Fibroblast of the conjunctiva (primary cell): Measurements from ENCODE around the gene GABRR1.
"Not testable (repeated sequence)": the region's sequence is repeated elsewhere in the genome, so short reads cannot be mapped to it uniquely, and the experiment has no call there.

Experiments used
- DNase-seq: peaks from one replicate; pipeline ENCODE4 v3.0.0-alpha.2; 2010; ENCODE audit warnings: low read depth

Gene GABRR1

GRCh38 chr6:89154131-89154530 lies 63.0 kb downstream of the GABRR1 start:
- no peak for DNase-seq

DNA sequence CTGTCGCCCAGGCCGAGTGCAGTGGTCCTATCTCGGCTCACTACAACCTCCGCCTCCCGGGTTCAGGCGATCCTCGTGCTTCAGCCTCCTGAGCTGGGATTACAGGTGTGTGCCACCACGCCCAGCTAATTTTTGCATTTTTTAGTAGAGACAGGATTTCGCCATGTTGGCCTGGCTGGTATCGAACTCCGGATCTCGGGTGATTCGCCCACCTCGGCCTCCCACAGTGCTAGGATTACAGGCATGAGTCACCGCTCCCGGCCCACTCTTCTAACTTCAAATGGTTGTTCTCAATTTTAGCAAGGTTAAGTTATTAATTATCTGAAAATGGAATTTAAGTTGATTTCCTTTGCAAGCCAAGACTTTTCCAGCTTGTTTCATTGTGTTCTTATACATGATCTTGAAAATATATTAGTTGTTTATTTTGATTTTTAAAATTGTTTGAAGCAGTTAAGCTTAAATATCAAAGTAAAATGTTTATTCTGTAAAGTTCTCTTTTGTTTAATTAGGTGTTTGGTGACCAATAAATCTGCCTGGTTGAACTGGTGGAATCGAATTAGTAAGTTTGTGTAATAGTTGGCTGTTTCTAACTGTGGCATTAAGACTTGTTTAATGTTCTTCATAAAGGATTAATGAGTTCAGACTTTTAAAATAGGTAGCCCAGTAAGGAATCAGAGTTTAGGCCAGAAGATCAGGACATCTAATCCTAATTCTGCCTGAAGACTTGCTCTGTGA lies 69.0 kb downstream of the GABRR1 start:
- no peak for DNase-seq

- DNase-seq = no peak
Measured at GRCh38 chr6:89146718-89147700, 70.1 kb downstream of the GABRR1 start.

DNA sequence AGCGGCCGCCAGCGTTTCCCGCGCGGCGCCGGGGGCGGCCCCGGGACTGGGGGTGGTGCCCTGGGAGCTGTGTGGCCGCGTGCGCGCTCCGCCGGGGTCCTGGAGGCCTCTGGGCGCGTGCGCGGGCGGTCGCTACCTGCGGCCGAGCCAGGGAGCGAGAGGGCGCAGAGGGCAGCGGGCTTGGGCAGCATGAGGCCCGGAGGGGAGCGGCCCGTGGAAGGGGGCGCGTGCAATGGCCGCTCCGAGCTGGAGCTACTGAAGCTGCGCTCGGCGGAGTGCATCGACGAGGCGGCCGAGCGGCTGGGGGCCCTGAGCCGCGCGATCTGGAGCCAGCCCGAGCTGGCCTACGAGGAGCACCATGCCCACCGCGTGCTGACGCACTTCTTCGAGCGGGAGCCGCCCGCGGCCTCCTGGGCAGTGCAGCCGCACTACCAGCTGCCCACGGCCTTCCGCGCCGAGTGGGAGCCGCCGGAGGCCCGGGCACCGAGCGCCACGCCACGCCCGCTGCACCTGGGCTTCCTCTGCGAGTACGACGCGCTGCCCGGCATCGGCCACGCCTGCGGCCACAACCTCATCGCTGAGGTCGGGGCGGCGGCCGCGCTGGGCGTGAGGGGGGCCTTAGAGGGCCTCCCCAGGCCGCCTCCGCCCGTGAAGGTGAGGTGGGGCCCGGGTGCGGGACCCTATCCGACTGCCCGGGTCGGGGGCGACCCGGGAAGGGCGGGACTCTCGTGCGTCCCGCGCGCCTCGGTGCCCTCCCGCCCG lies 71.0 kb downstream of the GABRR1 start, which contains the start of gene PM20D2:
PM20D2 (plus strand) TSS at position 100 of the 762 bp plus-strand sequence; CDS start at position 190, 90 bp downstream.
- DNase-seq = no peak

- no peak for DNase-seq
Measured at GRCh38 chr6:89145091-89145955, 71.8 kb downstream of the GABRR1 start.

DNA sequence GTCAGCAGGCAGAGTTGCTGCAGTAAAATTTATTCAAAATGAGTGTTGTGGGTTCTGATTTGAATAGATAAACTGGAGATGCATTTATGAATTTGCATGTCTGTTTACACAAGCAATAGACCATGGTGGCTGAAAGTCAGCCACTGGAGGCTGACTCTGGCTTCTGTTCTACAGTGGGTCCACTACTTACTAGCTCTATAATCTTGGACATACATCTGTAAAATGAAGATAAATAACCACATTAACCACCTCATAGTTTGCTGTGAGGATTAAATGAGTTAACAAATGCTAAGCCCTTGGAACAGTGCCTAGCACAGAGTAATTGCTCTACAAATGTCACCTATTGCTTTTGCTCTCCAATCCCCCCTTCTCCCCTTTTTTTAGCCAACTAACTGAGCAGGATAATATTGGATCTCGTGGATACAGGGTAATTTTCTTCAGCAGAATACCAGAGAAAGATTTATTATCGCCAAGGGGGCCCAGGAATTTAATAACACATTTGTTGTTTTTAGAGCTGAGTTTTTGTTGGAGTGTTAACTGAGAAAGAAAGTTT lies 72.7 kb downstream of the GABRR1 start:
- no peak for DNase-seq

- no peak for DNase-seq
Measured at GRCh38 chr6:89140347-89141156, 76.6 kb downstream of the GABRR1 start.

- DNase-seq = no peak
Measured at GRCh38 chr6:89139509-89140346, 77.4 kb downstream of the GABRR1 start.

GRCh38 chr6:89138173-89138572 lies 79.0 kb downstream of the GABRR1 start:
- DNase-seq = no peak

DNA sequence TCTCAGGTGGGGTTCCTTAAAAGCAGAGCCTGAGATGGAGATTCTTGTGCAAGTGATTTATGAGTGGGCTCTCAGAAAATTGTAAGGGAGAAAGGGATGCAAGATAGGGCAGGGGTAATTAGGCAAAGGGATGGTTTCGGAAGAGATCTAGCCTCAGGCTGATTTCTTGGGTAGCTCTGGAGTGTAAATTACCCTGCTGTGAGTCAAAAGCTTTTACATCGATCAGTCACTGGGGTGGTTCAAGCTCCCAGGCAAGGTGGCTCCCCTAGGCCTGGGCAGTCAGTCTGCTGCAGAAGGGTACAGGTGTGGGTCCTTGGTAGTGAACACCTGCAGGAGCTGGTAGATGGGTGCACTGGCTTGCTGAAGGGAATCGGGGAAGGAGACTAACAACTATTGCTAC lies 82.4 kb downstream of the GABRR1 start:
- DNase-seq = no peak

DNA sequence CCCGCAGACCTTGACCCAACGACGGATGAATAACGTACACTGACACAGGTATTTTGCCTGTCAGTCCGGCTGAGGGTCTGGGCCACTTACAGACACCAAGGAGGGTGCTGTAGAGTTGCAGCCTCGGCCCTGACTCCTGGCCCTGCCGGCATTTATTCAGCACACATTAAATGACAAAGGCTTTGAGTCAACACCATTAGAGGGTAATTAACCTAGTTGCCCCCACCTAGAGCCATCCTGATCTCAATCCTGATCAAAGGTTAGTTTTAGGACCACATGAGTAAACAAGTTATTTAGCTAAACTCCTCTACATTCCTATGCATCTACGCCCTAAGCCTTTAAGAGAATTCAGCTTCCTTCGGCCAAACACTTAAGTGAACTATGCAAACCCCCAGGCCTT lies 83.2 kb downstream of the GABRR1 start:
- no peak for DNase-seq

GRCh38 chr6:89132057-89132456 lies 85.1 kb downstream of the GABRR1 start:
- no peak for DNase-seq

DNA sequence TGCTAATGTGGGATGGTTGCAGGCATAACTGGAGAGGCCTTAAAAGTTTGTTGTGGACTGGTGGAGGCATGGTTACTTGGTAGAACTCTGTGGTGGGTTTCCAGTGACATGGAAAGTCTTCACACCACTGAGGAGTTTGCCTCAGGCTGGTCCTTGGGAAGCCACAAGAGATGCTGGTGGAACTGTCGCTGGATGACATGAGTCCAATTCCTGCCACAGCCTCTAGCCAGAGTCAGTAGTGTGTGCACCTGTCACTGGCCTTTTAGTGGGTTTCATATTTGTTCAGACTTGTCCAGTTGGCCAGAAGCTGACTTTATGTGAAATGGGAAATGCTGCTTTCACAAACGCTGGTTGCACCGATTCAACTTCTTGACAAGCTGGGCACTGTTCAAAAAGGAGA lies 85.6 kb downstream of the GABRR1 start:
- no peak for DNase-seq

- DNase-seq = not testable (repeated sequence)
Measured at GRCh38 chr6:89128256-89128671, 88.9 kb downstream of the GABRR1 start.
